Stimulated activated CD8-positive, alpha-beta memory T cell treated with anti-CD3 and anti-CD28 coated beads, Interleukin-7, amount 100 ng/mL, for 48 hours (primary cell): ENCODE measurements around the gene LMBR1.
"Not testable (repeated sequence)": the region's sequence is repeated elsewhere in the genome, so short reads cannot be mapped to it uniquely, and the experiment has no call there.

Experiments used
- DNase-seq, 2 donors: peaks; one replicate each; pipeline ENCODE4 v3.0.0-alpha.2; 2020; ENCODE audit warnings: low read depth in 1 of 2; ENCODE audit errors: extremely low read depth in 1 of 2

LMBR1 gene

DNA sequence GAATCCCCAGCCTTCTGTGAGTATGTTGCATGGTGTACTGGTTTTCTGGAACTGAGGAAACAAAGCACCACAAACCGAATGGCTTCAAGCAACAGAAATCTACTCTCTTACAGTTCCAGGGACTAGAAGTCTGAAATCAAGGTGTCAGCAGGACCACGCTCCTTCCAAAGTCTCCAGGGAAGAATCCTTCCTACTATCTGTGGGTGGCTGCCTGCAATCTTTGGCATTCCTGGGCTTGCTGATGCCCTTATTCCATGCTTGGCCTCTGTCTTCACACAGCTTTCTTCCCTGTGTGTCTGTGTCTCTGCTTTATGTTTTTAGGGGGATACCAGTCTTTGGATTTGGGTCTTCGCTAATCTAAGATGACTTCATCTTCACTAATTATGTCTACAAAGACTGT lies 81.3 kb downstream of the LMBR1 start:
- no peak for DNase-seq

DNA sequence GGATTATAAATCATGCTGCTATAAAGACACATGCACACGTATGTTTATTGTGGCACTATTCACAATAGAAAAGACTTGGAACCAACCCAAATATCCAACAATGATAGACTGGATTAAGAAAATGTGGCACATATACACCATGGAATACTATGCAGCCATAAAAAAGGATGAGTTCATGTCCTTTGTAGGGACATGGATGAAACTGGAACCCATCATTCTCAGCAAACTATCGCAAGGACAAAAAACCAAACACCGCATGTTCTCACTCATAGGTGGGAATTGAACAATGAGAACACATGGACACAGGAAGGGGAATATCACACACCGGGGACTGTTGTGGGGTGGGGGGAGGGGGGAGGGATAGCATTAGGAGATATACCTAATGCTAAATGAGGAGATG lies 89.3 kb downstream of the LMBR1 start:
- not testable (repeated sequence) for DNase-seq

DNA sequence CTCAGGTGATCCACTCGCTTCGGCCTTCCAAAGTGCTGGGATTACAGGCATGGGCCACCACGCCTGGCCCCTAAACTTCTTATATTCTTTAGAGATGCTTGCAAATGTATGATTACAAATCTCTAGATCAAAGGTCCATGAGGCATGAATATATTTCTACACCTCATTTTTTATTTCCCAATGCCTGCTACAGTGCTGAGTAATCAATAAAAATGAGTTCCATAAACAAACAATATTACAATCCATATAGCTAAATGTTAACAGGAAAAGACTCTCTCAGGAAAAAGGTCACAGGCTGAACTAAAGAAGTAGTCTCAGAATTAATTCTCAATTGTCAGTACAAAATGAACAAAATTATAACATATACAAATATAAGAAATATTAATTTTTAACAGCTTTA lies 90.8 kb downstream of the LMBR1 start:
- no peak for DNase-seq

DNA sequence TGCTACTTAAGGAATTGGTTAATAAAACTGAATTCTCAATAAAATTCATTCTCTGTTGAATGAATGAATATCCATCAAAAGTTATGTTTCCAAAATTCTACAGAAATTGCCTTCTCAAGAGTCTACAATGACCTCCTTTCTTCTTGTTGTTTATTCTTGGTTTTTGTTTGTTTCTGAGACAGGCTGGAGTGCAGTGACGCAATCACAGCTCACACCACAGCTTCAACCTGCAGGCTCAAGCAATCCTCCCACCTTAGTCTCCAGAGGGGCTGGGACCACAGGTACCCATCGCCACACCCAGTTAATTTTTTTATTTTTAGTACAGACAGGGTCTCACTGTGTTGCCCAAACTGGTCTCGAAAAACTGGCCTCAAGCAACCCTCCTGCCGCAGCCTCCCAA lies 97.6 kb downstream of the LMBR1 start:
- DNase-seq = no peak

DNA sequence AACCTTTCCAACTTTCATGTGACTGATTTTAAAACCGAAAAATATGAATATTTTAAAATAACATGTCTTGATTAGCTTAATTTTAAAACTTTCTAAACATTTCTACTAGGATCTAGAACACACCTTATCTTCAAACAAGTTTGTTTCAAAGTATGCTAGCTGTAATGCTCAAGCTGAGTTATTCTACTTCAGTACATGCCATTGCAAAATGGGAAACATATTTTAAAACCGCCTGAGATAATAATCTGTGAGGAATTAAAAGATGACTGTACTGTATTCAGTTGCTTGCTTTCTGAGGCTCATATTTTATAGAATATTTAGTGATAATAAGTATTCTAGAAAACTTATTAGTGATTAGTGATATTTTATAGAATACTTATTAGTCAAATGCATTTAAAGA lies 99.6 kb downstream of the LMBR1 start:
- DNase-seq = no peak

DNA sequence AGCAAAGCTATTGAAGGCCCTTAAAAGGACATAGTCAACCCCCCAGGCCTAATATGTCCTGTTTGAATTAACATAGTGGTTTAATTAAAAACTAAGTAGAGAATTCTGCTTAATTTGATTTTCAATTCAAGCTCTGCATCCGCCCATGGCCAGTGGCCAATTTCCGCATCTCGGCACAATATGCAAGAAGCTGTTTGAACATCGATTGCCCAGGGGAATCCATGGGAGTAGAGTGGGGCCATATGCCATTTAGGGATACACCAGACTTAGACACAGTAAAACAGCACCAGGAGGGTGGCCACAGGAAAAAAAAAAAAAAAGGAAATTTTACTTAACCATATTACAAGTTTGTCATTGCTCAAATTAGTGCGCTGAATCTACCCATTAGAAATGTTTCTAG lies 100.4 kb downstream of the LMBR1 start:
- DNase-seq = no peak

DNA sequence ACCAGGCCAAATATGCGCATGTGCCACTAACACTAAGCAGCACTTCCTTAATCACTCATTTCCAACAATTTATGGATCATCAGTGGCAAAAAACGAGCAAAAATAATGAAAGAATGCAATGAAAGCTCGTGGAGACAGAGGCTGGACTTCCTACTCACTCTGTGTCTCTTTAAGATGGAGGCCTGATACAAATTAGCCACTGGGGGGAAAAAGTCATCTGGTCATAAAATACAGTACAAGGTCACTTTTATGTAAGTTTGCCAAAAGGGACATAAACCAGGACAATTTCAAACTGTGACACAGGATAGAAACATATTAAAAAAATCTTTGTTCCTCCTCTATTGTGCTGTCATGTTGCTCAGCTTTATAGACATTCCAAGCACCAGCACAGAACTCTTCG lies 101.7 kb downstream of the LMBR1 start:
- no peak for DNase-seq

DNA sequence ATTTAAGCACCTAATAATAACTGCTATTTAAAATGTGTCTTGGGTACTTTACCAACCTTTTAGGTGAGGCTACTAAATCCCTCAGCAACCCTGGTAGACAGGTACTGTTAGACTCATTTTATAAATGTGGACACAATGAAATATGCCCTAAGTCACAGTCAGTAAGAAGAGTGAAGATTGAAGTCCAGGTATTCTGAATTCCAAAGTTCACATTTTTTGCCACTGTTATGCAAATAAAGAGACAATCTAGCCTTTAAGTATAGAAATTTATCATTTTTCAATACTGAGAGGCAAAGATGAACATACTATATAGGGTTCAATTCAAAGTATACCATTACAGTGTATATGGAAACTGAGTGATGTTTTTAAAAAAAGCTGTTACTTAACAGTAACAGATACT lies 102.7 kb downstream of the LMBR1 start:
- DNase-seq = no peak

DNA sequence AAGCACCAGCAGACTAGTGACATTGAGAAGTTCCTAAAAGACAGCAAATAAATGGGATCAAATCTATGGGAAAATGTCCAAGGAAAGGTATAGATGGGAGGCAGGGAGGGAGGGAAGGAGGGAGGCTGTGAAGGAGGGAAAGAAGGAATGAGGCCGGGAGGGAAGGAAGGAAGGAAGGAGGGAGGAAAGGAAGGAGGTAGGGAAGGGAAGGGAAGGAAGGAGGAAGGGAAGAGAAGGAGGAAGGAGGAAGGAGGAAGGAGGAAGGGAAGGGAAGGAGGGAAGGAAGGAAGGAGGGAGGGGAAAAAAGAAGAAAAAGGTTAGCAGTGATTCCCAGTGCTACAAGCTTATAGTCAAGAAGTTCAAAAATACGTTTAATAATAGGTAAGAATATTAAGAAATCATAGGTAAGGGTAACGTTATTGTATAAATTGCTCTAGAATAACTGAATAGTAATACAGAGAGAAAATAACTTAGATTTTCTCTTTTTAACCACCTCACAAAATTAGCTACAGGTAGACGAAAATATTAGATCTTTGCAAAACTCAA lies 106.9 kb downstream of the LMBR1 start:
- DNase-seq = no peak

DNA sequence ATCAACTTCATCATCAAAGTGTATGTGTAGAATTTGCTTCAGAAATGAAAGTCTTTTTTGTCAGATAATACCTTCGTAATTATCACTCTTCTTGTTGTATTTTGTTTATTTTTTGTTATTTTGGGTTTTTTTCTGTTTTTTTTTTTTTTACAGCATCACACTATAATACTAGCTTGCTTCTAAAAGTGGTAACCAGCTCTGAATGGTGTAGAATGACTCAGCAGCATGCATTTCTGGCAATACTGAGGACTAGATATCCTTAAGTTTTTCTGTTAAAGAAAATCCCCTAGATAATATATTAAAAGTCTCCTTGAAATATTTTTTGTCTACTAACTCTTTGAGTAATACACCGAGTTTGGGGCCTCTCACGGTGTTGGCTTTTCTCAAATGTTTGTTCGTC lies 109.1 kb downstream of the LMBR1 start:
- no peak for DNase-seq

DNA sequence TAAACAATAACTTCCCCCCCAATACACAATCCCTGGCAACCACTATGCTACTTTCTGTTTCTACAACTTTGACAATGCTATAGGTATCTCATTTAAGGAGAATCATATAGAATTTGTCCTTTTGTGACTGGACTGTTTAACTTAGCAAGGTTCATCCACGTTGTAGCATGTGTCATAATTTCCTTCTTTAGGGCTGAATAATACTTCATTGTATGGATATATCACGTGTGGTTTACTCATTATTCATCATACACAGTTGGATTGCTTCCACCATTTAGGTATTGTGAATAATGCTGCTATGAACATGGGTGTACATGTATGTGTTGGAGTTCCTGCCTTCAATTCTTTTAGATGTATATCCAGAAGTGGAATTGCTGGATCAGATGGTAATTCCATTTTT lies 111.0 kb downstream of the LMBR1 start:
- no peak for DNase-seq

DNA sequence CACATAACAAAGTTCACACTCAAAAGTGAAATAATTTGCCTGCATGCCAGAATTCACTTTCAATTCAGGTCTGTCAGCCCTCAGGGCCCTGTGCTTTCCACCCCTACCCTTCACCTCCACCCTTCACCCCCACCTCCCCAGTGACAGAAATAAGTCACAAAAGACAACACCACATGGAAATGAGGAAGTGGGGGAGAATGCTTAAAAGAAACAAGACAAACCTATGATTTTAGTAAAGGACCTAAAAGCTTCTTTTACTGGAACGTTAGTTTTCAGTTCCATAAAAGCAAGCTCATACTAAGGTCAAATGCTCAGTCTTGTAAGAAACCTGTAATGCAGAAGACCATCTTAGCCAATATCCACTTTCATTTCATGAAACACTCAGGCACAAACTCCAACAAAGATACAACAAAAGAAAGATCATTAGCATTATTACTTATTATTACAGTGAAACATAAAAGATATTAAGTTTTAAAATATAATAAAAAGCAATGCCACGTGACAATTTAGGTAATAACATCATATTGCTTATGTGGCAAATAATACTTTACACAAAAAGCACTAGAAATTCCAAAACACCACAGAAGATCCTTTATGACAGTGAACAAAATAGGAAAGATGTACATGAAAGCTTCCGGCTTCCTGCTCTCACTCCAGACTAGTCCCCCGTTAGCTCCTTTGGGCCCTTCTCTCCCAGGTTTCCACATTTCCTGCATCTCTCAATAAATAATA lies 112.1 kb downstream of the LMBR1 start:
- peak in 1 of 2 donors; percentile 14 for DNase-seq

DNA sequence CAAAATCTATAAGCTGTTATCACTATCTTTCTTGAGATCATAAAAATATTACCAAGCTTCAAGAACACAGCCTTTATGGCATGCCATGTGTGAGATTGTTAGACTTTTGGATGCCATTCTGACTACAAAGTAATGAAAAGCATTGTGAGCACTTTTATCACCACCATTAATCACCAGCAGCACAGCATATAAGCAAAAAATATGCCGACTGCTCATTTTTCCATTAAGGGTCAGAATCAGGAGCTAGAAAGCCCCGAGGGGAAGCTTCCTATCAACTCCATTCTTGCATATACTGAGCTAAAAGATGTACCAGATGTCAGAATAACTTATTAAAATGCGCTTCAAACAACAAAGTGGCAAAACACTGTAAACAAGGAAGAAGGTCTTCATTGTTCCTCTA lies 114.3 kb downstream of the LMBR1 start:
- no peak for DNase-seq

DNA sequence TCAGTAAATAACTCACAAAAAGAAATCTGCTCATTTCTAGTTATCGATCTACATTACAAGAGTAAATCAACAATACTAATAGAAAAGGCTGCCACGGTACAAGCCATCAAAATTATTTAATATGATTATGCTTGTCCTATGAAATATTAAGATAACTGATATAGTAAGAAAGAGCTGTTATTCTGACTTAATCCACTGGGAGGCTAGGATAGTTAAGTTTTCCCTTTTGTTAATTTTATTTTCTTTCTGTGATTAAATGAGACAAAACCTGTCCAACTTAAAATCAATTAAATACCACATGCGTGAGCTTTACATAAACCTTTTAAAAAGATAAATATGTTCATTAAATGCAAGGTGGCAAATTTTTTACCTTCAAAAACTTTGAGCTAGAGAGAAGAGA lies 114.8 kb downstream of the LMBR1 start:
- no peak for DNase-seq

DNA sequence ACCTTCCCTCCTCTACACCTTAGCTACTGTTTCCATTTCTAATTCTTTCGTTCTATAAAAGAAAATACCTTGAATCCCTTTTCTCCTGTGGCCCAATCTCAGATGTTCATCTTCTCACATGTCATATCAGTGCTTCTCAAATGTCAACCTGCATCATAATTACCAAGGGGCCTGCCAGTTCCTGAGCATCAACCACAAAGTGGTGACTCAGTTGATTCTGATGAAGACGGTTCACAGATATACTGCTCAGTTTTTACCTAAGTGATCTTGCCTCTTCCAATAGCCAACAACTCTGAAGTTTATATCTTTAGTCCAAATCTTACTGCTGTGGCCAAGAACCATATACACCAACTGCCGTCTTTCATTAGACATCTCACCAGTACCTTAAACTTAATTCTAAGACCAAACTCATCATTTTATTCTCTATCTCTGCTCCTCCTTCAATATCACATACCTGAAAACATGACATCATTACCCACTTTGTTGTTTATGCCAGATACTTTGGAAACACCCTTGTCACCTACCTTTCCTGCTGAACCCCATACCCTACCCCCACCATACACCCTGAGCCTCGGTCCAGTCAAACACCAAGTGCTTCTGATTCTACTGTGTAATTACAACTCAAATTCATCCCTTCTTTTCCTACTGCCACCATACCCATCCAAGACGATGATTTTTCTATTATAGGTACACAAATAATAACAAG lies 115.5 kb downstream of the LMBR1 start:
- peak in 1 of 2 donors; percentile 60 for DNase-seq

DNA sequence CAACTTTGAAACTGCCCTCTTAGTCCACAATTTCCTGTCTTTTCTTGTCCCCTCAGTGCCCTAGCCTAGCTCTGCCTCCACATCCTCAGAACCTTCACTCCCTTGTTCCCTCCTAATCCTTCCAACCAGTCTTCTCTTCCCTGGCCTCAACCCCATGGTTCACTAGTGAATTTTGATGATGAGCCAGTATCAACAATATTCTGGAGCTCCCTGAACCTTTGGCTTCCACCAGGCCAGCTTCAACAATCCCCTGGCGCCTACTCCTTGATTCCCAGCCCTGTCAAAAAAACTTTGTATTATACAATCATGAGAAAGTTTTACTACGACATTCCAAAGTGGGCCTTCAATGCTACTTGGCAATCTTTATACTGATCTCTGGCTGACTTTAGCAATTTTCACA lies 116.5 kb downstream of the LMBR1 start:
- DNase-seq = no peak

DNA sequence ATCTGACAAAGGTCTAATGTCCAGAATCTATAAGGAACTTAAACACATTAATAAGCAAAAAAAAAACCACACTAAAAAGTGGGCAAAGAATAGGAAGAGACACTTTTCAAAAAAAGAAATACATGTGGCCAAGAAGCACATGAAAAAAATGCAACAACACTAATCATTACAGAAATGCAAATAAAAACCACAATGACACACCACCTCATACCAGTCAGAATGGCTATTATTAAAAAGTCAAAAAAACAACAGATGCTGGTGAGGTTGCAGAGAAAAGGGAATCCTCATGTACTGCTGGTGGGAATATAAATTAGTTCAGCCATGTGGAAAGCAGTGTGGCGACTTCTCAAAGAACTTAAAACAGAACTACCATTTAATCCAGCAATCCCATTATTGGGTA lies 119.0 kb downstream of the LMBR1 start:
- DNase-seq = no peak

DNA sequence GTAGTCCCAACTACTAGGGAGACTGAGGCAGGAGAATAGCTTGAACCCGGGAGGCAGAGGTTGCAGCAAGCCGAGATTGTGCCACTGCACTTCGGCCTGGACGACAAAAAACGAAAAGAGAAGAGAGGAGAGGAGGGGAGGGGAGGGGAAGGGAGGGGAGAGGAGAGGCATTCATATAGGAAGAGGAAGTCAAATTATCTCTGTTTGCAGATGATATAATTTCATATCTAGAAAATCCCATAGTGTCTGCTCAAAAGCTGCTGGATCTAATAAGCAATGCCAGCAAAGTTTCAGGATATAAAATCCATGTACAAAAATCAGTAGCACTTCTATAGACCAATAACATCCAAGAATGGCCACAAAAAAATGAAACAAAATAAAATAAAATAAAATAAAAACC lies 120.3 kb downstream of the LMBR1 start:
- no peak for DNase-seq

DNA sequence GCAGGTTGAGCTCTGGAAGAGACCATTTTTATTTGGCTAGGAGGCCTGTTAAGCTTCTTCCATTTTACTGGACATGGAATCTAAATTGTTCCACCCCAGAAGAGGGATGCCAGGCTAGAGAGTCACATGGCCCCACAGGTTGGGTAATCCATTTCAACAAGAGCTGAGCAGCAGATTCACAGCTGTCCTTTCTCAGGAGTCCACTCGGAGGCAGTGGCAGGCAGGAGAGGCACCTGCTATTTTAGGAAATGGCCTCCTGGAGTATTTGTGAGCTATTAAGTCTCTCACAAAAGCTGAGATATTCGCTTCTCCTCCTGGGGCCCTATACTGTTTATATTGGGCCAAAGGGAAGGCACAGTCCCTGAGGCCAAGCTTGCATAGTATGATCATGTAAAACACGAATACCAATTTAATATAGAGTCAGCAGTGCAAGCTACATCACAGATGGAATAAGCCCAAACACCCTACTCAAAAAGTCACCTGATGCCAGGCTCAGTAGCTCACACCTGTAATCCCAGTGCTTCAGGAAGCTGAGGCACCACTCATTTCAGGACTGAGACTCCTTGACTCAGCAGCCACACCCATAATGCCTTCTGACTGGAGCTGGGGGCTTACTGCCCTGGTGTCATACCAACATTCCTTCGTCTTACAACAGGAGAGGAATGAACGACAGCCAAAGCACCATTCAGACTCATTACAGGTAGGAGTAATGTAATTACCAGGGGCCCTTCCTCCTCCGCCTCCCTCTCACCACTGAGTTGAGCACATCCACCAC lies 124.1 kb downstream of the LMBR1 start:
- peak in 1 of 2 donors; percentile 47 for DNase-seq

DNA sequence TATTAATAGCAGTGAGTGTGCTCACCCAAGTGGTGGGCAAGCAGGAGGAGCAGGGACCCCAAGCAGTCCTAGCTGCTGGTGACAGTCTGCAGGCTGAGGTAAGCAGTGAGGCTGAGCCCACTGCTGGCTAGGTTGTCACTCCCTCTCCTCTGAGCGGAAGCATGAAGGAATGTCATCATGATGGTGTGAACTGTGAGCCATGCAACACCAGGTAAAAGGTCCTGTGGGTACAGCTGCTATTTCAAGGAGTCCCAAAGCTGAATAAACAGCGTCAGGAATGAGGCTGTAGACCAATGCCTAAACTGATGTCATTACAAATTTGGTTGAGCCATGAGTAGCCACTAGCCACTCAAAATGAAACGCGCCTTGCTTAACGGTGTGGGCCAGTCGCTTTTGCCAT lies 126.3 kb downstream of the LMBR1 start:
- no peak for DNase-seq

DNA sequence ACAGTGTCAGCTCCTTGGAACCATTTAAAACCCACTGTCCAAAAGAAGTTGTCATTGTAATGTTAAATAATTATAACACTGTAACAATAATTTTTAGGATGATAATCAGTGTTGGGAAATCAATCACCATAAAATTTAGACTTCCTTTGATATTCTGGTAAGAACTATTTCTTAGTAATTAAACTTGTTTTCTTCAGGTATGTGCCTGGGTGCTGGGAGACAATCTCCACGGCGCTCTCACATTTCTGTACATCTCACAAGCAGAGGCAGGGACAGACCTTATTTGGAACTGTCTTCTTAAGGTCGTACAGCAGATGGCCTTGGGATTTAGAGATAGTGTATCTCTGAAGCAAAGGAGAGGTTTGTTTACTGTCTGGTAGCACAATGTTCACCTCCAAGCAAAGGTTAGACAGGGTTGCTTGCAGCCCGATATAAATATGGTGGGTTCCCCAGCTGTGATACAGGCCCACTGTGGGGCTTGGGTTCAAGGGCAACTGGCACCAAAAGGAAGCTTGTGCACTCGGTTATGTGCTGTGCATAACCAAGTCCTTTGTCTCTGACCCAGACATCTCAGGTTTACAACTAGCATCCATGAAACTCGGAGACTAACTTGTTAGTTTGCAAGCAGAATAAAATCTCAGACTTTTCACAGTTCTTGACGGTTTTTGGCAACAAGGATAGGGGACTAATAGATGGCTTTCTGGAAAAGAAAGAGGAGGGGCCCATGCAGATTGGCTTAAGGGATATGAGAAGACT lies 126.9 kb downstream of the LMBR1 start:
- no peak for DNase-seq
